NB4 (cell line): ENCODE data around the gene EEF1AKMT4.

Experiments
- DNase-seq: peaks from one replicate; pipeline ENCODE4 v3.0.0; 2010; ENCODE audit warnings: low read depth
- H3K4me3 ChIP-seq: one replicate; pipeline ENCODE4 v1.5.1; 2011; ENCODE audit warnings: mild to moderate bottlenecking, low read depth, low read length, moderate library complexity
- CTCF ChIP-seq: IDR thresholded peaks from one replicate; pipeline ENCODE4 v1.5.1; 2012; ENCODE audit warnings: low read depth, low read length
- MYC ChIP-seq: IDR thresholded peaks from 2 replicates; pipeline ENCODE4 v1.6.1; 2011; ENCODE audit warnings: low read depth, low read length
- POLR2A ChIP-seq: IDR thresholded peaks from 2 replicates; pipeline ENCODE4 v1.6.1; 2011; ENCODE audit warnings: mild to moderate bottlenecking; ENCODE audit not compliant: insufficient read length; ENCODE audit errors: extremely low read depth
- TF ChIP-seq, protein P1 (sequence below): IDR thresholded peaks from 2 replicates; pipeline ENCODE4 v1.6.1; 2011; ENCODE audit warnings: low read depth, low read length

Gene EEF1AKMT4

GRCh38 chr3:184277366-184277765 lies 27.9 kb downstream of the EEF1AKMT4 start:
- no peak for DNase-seq
- TF ChIP-seq, protein P1, sequence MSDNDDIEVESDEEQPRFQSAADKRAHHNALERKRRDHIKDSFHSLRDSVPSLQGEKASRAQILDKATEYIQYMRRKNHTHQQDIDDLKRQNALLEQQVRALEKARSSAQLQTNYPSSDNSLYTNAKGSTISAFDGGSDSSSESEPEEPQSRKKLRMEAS = no peak
- TF ChIP-seq CTCF (no peak), MYC (no peak), POLR2A (no peak)
- no peak overlapping the region for H3K4me3 ChIP-seq

GRCh38 chr3:184282941-184283340 lies 33.5 kb downstream of the EEF1AKMT4 start:
- TF ChIP-seq CTCF = no peak
- TF ChIP-seq MYC = no peak
- TF ChIP-seq, protein P1 = no peak
- TF ChIP-seq POLR2A = no peak
- peak; percentile 32 for DNase-seq
- no peak overlapping the region for H3K4me3 ChIP-seq

GRCh38 chr3:184283681-184284080 lies 34.2 kb downstream of the EEF1AKMT4 start:
- no peak for DNase-seq

DNA sequence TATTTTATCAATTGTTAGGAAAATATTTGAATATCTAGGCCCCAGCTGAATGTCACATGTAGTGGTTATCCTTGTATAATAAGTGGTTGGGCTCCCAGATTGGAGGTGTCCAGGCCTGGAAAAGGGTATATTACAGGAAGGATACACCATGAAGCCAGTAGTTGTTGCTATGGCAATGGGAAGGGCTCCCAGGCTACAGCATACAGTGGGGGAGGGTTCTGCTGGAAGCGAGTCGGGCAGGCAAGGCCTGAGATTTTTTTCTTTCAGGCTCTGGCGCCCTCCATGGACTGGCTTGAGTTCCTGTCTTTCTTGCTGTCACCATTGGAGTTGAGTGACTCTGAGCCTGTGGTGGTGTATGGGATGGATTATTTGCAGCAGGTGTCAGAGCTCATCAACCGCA lies 35.2 kb downstream of the EEF1AKMT4 start:
- peak; percentile 57 for TF ChIP-seq CTCF
- no peak for TF ChIP-seq POLR2A
- DNase-seq = peak; percentile 62
- H3K4me3 ChIP-seq = no peak overlapping the region

More at GRCh38 chr3:184283681-184284080, 34.2 kb downstream of the EEF1AKMT4 start:
- no peak for TF ChIP-seq CTCF
- TF ChIP-seq MYC = no peak
- no peak for TF ChIP-seq POLR2A
- TF ChIP-seq, protein P1 = no peak
- no peak overlapping the region for H3K4me3 ChIP-seq

DNA sequence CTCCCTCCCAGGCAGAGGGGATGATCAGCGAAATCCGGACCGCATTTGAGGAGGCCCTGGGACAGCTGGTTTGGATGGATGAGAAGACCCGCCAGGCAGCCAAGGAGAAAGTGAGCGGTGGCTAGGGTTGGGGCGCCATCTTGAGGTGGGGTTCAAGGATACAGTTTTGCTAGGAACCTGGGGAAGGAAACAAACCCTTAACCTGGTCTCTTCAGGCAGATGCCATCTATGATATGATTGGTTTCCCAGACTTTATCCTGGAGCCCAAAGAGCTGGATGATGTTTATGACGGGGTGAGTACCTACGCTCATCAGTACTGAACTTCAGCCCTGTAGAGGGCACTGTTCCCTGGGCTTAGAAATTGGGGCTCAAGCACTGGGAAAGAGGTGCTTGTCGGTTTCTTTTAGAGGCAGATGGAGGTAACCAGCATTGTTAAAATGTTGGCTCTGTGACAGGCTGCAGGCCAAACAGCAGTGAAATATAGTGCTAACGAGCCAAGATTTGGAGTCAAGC lies 40.0 kb downstream of the EEF1AKMT4 start:
- peak; percentile 72 for DNase-seq
- H3K4me3 ChIP-seq = no peak overlapping the region
- no peak for TF ChIP-seq POLR2A
- TF ChIP-seq, protein P1 = no peak
- TF ChIP-seq CTCF = peak; percentile 66
- TF ChIP-seq MYC = 0 out of 2 replicates have a peak, but pooled peaks have one; percentile 24

GRCh38 chr3:184290331-184290730 lies 40.9 kb downstream of the EEF1AKMT4 start:
- no peak for TF ChIP-seq POLR2A
- no peak for TF ChIP-seq MYC
- TF ChIP-seq, protein P1 = no peak
- no peak for TF ChIP-seq CTCF
- H3K4me3 ChIP-seq = no peak overlapping the region
- DNase-seq = no peak
